GM13976 (cell line): Measurements from ENCODE around the gene NAP1L4.

Source experiments
- DNase-seq: peaks from one replicate; pipeline ENCODE4 v3.0.0; 2012; ENCODE audit warnings: low spot score
- CTCF ChIP-seq: IDR thresholded peaks from 2 replicates; pipeline ENCODE4 v1.5.1; 2012; ENCODE audit warnings: borderline replicate concordance, mild to moderate bottlenecking; ENCODE audit not compliant: insufficient read depth; ENCODE audit errors: extremely low read depth, missing control alignments, control extremely low read depth
- in situ Hi-C: fragments of 300-500 bp; cut with MboI; formaldehyde crosslinking; loops from one replicate; pipeline ENCODE4 v1.12.0; 2022; ENCODE audit warnings: low sequenced_read_pairs, mixed read lengths, inconsistent platforms; ENCODE audit not compliant: unreplicated experiment

The NAP1L4 gene

GRCh38 chr11:3011891-3012885 is 20.1 kb upstream of the NAP1L4 start:
- no peak for DNase-seq
- no peak for TF ChIP-seq CTCF
- in situ Hi-C loops: no loop called here

GRCh38 chr11:3010521-3011275 is 18.6 kb upstream of the NAP1L4 start:
- no peak for DNase-seq
- no peak for TF ChIP-seq CTCF
- in situ Hi-C loops: no loop called here

GRCh38 chr11:3010004-3010403 is 17.9 kb upstream of the NAP1L4 start:
- no peak for TF ChIP-seq CTCF
- no peak for DNase-seq
- in situ Hi-C loops: no loop called here

GRCh38 chr11:3009481-3009880 is 17.4 kb upstream of the NAP1L4 start:
- no peak for TF ChIP-seq CTCF
- in situ Hi-C loops: no loop called here
- no peak for DNase-seq

- no peak for DNase-seq
- TF ChIP-seq CTCF: no peak
- in situ Hi-C loops: no loop called here
These were observed 16.7 kb upstream of the NAP1L4 start for GRCh38 chr11:3008746-3009336.

GRCh38 chr11:3007404-3008010 is 15.4 kb upstream of the NAP1L4 start:
- in situ Hi-C loops: no loop called here
- no peak for DNase-seq
- no peak for TF ChIP-seq CTCF
